GM12891 (cell line): ENCODE measurements around the gene RAPGEF4.

Experiments used
- POLR2A ChIP-seq: IDR thresholded peaks from 2 replicates; pipeline ENCODE4 v1.6.1; 2011; ENCODE audit warnings: low read depth, low read length, control low read depth
- POLR2AphosphoS5 ChIP-seq: IDR thresholded peaks from 2 replicates; pipeline ENCODE4 v1.6.1; 2011; ENCODE audit warnings: low read depth, low read length, control low read depth
- POU2F2 ChIP-seq: IDR thresholded peaks from 2 replicates; pipeline ENCODE4 v1.6.1; 2011; ENCODE audit warnings: low read depth, mild to moderate bottlenecking, control low read depth, low read length, moderate library complexity
- SPI1 ChIP-seq: IDR thresholded peaks from 2 replicates; pipeline ENCODE4 v1.6.1; 2011; ENCODE audit warnings: low read depth, low read length, control low read depth
- TAF1 ChIP-seq: IDR thresholded peaks from 2 replicates; pipeline ENCODE4 v1.6.1; 2011; ENCODE audit warnings: low read depth, low read length, control low read depth

DNA sequence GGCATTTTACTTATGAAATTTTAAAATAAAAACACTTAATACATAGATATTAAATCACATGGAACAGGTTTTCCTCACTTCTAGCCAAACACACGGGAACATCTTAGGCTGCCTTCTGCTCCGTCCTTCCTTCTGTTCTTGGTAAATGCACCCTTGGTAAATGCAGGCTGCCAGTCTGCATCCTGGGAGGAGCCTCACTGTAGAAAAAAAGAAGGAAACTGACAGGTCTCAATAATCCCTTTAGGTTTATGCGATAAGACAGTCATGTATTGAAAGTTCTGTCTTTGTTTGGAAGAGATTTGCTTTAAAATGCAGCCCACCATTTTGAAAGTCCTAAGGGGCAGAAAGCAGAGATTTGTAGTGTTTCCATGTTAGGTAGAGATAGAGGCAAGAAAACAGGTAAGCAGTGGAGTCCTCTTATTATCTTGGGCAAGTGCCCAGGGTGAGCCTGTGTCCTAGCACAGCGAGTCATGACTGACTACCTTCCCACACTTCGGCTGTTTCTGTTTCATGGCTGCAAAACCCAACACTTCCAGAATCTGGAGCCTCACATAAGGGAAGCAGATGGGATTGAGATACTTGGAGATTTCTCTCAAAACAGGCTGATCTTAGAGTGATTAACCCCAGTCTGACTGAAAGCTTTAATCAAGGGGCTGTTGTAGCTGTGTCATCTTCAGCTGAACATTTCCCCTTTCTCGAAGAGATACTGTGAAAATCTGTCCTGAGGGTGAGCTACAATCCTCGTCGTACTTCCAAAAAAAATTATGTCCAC lies 208.6 kb downstream of the RAPGEF4 start:
- TF ChIP-seq TAF1 (no peak), POLR2AphosphoS5 (no peak), POLR2A (no peak), SPI1 (no peak), POU2F2 (no peak)
